Thyroid gland (tissue), 4 donors: ENCODE measurements around the gene TRMT2A. TPM values are rescaled to one million over a fixed set of nuclear protein-coding genes. Genes with fewer than 3 reads are reported as not detected.
A peak's percentile ranks its signal among the peaks of the same experiment; 100 is the strongest.

ENCODE experiments used
- DNase-seq, 2 donors: peaks; one replicate each; pipeline ENCODE4 v3.0.0-alpha.2; 2019
- H3K27ac ChIP-seq, 3 donors: fragments of 200-600 bp; sonication (generic); 1 replicate in 2 of 3; 2 replicates in 1 of 3; pipeline ENCODE4 v1.5.1; 2016 to 2019; ENCODE audit warnings: mild to moderate bottlenecking in 1 of 3, moderate library complexity in 1 of 3
- H3K27me3 ChIP-seq: fragments of 200-600 bp; sonication (generic); one replicate; pipeline ENCODE4 v1.5.1; 2019
- H3K36me3 ChIP-seq, 2 donors: fragments of 200-600 bp; sonication (generic); one replicate each; pipeline ENCODE4 v1.5.1; 2016 to 2019
- H3K4me1 ChIP-seq, 2 donors: fragments of 200-600 bp; sonication (generic); one replicate each; pipeline ENCODE4 v1.5.1; 2017 to 2019
- H3K4me3 ChIP-seq, 3 donors: fragments of 200-600 bp; sonication (generic); replicated peaks in 1 of 3; 1 replicate in 2 of 3; 2 replicates in 1 of 3; pipeline ENCODE4 v1.5.1; 2016; ENCODE audit warnings: mild to moderate bottlenecking in 1 of 3
- H3K9me3 ChIP-seq: fragments of 200-600 bp; sonication (generic); one replicate; pipeline ENCODE4 v1.5.1; 2017
- CTCF ChIP-seq, 6 experiments: fragments of 200-600 bp in 3 of 6; fragments of 450-650 bp in 3 of 6; sonication (generic) in 3 of 6; IDR thresholded peaks; one replicate each; pipeline ENCODE4 v1.5.1; 2016 to 2019; ENCODE audit warnings: antibody characterized with exemption in 6 of 6, mild to moderate bottlenecking in 2 of 6, inconsistent platforms in 1 of 6, moderate library complexity in 1 of 6
- POLR2A ChIP-seq, 2 donors: fragments of 450-650 bp; IDR thresholded peaks; one replicate each; pipeline ENCODE4 v1.6.1; 2017; ENCODE audit warnings: antibody characterized with exemption in 2 of 2, mild to moderate bottlenecking in 2 of 2, moderate library complexity in 1 of 2
- WGBS, 2 donors: methylation state at CpG; one replicate each; pipeline ENCODE4 v1.1.5; 2017; 5-methylcytosine and 5-hydroxymethylcytosine counted together
- intact Hi-C: fragments of 100-400 bp; cut with DNase I; formaldehyde crosslinking; loops from one replicate; pipeline ENCODE4 v1.15.1; 2023
- total RNA-seq, 4 donors: library from RNA; depleted of rRNA; stranded (reverse); fragments of >200 nt; gene quantifications; one replicate each; pipeline ENCODE4 v1.2.3, GENCODE V29; 2016

TRMT2A gene
- total RNA-seq, 4 donors from 2014 or later = 36.9 to 65.5 (median 53.3) TPM

DNA sequence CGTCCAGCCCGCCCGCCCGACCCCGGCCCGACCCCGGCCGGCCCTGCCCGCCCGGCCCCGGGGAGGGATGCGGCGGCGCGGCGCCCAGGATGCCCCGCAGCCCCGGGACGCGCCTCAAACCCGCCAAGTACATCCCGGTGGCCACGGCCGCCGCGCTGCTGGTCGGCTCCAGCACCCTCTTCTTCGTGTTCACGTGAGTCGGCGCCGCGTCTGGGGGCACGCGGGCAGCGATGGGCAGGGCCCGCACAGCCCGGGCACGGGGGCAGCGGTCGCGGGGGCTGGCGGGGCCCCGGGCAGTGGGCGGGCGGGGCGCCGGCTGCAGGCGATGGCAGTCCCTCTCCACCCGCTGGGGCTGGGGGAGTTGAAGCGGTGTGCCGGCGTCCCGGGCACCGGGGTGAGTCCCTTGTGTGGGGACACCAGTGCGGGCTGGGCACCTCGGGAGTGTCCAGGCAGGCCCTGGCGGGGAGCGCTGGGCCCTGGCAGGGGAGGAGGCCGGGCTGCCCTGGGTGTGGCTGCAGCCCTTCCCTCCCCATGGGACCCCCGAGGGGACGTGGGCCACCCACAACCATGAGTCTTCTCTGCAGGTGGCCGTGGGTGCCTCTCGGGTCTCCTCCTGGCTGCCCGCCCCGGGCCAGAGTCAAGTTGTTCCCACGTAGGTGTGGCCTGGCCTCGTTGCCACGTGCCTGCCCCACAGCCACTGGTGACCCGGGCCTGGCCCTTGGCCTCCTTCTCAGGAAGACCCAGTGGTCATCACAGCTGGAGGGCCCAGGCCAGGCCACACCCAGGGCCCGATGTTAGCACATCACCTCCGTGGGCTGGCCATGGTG is 15.0 kb upstream of the TRMT2A start:
- Histone ChIP-seq H3K27me3 (no peaks in the 10 kb centered on the region), H3K4me1 (peaks cover 18 to 51% of the 10 kb centered on the region in 2 donors), H3K4me3 (peak overlapping the region; percentile 60 to 90 (median 83)), H3K36me3 (peaks cover 0 to 3% of the 10 kb centered on the region in 2 donors), H3K27ac (peak overlapping the region in 1 of 3 donors; percentile 17), H3K9me3 (no peaks in the 10 kb centered on the region)
- DNase-seq = peak; percentile 38 to 45
- TF ChIP-seq POLR2A (IDR thresholded peaks at IDR 0.05) (no peak), CTCF (IDR thresholded peaks at IDR 0.05) (no peak)
- 0 to 2% methylated on average over 4 to 11 of the region's 72 CpGs for WGBS, 2 donors
- intact Hi-C loops = no loop called here

DNA sequence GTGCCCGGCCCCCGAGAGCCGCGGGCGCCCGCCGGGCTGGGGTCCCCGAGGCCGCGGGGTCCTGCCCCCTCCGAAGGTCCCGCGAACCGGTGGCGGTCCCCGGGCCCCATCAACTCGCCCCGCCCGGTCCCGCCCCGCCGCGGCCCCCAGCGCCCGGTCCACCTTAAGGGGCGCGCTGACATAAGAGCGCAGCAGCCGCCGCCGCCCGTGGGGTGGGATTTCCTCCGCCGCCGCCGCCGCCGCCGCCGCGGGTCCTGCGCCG is 14.5 kb upstream of the TRMT2A start, which contains the start of gene ZDHHC8:
TSS of gene ZDHHC8 (plus strand) at position 208 of the 262 bp plus-strand sequence. CDS start 144 bp downstream, outside the sequence.
- H3K4me1 ChIP-seq = peaks cover 18 to 46% of the 10 kb centered on the region in 2 donors
- H3K9me3 ChIP-seq = no peaks in the 10 kb centered on the region
- no peaks in the 10 kb centered on the region for H3K27me3 ChIP-seq
- H3K27ac ChIP-seq = peak within 1 kb of the TSS; percentile 73 to 94 (median 87)
- peak; percentile 45 to 49 for DNase-seq
- intact Hi-C loops = no loop called here
- H3K36me3 ChIP-seq = peaks cover 0 to 5% of the 10 kb centered on the region in 2 donors
- no peak for TF ChIP-seq POLR2A (IDR thresholded peaks at IDR 0.05)
- TF ChIP-seq CTCF (IDR thresholded peaks at IDR 0.05) = no peak
- peak within 1 kb of the TSS; percentile 60 to 97 (median 90) for H3K4me3 ChIP-seq
- no CpG with 5 or more reads among the region's 43 CpGs for WGBS, 2 donors

DNA sequence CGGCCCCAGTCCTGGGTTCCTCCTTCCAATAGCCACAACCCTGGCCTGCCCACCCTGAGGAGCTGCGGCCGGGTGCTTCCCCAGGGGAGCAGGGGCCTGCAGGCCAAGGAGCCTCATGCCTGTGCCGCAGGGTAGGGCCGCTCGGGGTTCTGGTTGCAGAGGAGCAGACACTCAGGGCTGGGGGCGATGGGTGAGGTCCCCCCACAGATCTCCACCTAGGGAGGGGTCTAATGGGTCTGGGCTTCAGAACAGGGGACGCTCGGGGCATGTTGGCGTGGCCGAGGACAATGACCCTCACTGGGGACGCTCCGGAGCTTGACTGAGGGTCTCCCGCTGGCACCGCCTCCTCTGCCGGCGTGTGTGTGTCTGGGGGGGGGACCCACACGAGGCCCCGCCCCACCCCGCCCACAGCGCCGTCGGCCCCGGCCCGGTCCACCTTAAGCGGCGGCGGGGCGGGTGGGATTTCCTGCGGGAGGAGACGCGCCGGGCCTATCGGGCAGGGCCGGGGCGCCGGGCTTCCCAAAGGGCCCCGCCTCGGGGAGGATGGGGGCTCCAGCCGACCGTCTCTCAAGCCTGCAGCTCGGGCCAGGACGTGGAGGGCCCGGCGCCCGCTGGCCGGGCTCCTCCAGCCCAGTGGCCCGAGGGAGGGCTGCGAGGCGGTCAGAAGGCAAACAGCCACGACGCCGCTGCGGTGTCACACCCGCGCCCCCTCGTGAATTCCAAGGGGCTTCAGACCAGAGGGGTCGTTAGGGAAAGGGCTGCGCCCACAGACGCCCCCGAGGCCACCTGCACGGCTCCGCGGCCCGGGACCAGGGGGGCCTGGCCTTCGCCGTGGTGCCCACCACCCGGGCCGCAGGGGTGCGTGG is 13.9 kb upstream of the TRMT2A start:
- no peaks in the 10 kb centered on the region for H3K27me3 ChIP-seq
- peaks cover 18 to 40% of the 10 kb centered on the region in 2 donors for H3K4me1 ChIP-seq
- peaks cover under 1 to 9% of the 10 kb centered on the region in 2 donors for H3K36me3 ChIP-seq
- DNase-seq = peak; percentile 90 to 92
- peak overlapping the region; percentile 73 to 94 (median 87) for H3K27ac ChIP-seq
- H3K4me3 ChIP-seq = peak overlapping the region in 2 of 3 donors; percentile 56 to 97
- WGBS, 2 donors = 0 to 19% methylated on average over 4 to 11 of the region's 70 CpGs
- intact Hi-C loops = no loop called here
- no peak for TF ChIP-seq CTCF (IDR thresholded peaks at IDR 0.05)
- peak in 1 of 2 donors; percentile 25 for TF ChIP-seq POLR2A (IDR thresholded peaks at IDR 0.05)
- H3K9me3 ChIP-seq = no peaks in the 10 kb centered on the region

DNA sequence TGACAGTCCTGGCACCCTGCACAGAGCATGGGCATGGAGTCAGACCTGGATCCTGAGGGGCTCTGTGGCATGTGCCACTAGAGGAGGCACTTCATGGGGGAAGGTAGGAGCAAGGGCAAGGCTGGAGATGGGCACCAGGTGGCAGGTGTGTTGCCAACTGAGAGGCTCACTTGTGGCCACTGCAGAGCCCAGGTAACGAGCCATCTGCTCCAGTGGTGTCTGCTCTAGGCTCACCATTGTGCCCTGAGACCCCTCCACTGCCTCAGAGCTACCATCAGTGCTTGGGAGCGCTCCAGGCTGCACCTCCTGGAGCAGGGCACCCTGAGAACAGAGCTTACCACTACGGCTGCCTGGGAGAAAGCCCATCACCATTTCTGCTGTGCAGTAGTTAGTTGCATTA is 13.3 kb upstream of the TRMT2A start:
- H3K27ac ChIP-seq = peak overlapping the region in 2 of 3 donors; percentile 73 to 94
- peaks cover 7 to 16% of the 10 kb centered on the region in 2 donors for H3K36me3 ChIP-seq
- H3K4me1 ChIP-seq = peaks cover 18 to 34% of the 10 kb centered on the region in 2 donors
- no peak for TF ChIP-seq POLR2A (IDR thresholded peaks at IDR 0.05)
- TF ChIP-seq CTCF (IDR thresholded peaks at IDR 0.05) = no peak
- 61% methylated on average over 3 of the region's 3 CpGs; no CpG with 5 or more reads in 1 of the 2 donors for WGBS, 2 donors
- no peak for DNase-seq
- H3K9me3 ChIP-seq = no peaks in the 10 kb centered on the region
- H3K27me3 ChIP-seq = no peaks in the 10 kb centered on the region
- intact Hi-C loops = no loop called here
- peak overlapping the region in 1 of 3 donors; percentile 97 for H3K4me3 ChIP-seq
